Panc1 (cell line): ENCODE results near the gene UBE2J2.

ENCODE experiments used
- POLR2AphosphoS5 ChIP-seq: IDR thresholded peaks from 2 replicates; pipeline ENCODE4 v1.6.1; 2012; ENCODE audit warnings: mild to moderate bottlenecking, low read depth, low read length, moderate library complexity
- SIN3A ChIP-seq: IDR thresholded peaks from 2 replicates; pipeline ENCODE4 v1.6.1; 2012; ENCODE audit warnings: low read depth, mild to moderate bottlenecking, low read length, moderate library complexity, borderline replicate concordance; ENCODE audit not compliant: insufficient read depth
- TCF7L2 ChIP-seq: IDR thresholded peaks from 2 replicates; pipeline ENCODE4 v1.6.1; 2011; ENCODE audit warnings: mild to moderate bottlenecking, low read depth, low read length, inconsistent platforms
- TF ChIP-seq, protein P1 (sequence below): fragments of 450-650 bp; IDR thresholded peaks from 2 replicates; pipeline ENCODE4 v1.5.1; 2017; ENCODE audit warnings: mild to moderate bottlenecking
- TF ChIP-seq, protein P2 (sequence below), 2 experiments: IDR thresholded peaks; 2 replicates each; pipeline ENCODE4 v1.6.1; 2011 to 2012; ENCODE audit warnings: low read depth in 2 of 2, control low read depth in 1 of 2, low read length in 1 of 2, mild to moderate bottlenecking in 1 of 2, moderate library complexity in 1 of 2; ENCODE audit not compliant: insufficient read depth in 1 of 2

DNA sequence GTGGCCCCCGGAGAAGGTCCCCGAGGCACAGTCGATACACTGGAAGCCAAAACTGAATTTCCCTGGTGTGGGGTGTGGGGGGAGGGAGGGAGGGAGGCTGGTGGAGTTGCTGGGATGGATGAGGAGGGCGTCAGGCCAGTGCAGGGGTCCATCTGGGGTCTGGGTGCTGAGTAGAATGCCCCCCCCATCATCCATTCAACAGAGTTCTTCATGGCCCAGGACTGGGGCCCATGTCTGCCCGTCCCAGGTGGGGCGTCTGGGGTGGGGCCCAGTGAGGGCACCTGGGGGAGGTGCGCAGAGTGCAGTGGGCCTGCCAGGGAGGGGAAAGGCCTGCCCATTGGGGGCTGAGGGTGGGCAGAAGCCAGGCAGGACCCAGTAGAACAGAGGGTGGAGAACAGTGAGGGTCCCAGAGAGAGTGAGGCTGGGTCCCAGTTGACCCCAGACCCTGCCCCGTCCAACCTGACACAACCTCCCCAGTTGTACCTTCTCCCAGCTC, 69.2 kb downstream of the UBE2J2 start:
- TF ChIP-seq, protein P1, sequence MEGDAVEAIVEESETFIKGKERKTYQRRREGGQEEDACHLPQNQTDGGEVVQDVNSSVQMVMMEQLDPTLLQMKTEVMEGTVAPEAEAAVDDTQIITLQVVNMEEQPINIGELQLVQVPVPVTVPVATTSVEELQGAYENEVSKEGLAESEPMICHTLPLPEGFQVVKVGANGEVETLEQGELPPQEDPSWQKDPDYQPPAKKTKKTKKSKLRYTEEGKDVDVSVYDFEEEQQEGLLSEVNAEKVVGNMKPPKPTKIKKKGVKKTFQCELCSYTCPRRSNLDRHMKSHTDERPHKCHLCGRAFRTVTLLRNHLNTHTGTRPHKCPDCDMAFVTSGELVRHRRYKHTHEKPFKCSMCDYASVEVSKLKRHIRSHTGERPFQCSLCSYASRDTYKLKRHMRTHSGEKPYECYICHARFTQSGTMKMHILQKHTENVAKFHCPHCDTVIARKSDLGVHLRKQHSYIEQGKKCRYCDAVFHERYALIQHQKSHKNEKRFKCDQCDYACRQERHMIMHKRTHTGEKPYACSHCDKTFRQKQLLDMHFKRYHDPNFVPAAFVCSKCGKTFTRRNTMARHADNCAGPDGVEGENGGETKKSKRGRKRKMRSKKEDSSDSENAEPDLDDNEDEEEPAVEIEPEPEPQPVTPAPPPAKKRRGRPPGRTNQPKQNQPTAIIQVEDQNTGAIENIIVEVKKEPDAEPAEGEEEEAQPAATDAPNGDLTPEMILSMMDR: no peak
- no peak for TF ChIP-seq SIN3A
- no peak for TF ChIP-seq POLR2AphosphoS5
- TF ChIP-seq, protein P2, sequence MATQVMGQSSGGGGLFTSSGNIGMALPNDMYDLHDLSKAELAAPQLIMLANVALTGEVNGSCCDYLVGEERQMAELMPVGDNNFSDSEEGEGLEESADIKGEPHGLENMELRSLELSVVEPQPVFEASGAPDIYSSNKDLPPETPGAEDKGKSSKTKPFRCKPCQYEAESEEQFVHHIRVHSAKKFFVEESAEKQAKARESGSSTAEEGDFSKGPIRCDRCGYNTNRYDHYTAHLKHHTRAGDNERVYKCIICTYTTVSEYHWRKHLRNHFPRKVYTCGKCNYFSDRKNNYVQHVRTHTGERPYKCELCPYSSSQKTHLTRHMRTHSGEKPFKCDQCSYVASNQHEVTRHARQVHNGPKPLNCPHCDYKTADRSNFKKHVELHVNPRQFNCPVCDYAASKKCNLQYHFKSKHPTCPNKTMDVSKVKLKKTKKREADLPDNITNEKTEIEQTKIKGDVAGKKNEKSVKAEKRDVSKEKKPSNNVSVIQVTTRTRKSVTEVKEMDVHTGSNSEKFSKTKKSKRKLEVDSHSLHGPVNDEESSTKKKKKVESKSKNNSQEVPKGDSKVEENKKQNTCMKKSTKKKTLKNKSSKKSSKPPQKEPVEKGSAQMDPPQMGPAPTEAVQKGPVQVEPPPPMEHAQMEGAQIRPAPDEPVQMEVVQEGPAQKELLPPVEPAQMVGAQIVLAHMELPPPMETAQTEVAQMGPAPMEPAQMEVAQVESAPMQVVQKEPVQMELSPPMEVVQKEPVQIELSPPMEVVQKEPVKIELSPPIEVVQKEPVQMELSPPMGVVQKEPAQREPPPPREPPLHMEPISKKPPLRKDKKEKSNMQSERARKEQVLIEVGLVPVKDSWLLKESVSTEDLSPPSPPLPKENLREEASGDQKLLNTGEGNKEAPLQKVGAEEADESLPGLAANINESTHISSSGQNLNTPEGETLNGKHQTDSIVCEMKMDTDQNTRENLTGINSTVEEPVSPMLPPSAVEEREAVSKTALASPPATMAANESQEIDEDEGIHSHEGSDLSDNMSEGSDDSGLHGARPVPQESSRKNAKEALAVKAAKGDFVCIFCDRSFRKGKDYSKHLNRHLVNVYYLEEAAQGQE (IDR thresholded peaks at IDR 0.05; ENCODE audit: insufficient read depth in 1 of 2, low read depth in 2 of 2, low read length in 1 of 2): no peak
- TF ChIP-seq TCF7L2: no peak
